ENCODE results near the gene WDR26. TPM values are rescaled to one million over a fixed set of nuclear protein-coding genes. Genes with fewer than 3 reads are reported as not detected.

WDR26 gene
- 17.2 and 35.8 TPM in 2 replicates for total RNA-seq

DNA sequence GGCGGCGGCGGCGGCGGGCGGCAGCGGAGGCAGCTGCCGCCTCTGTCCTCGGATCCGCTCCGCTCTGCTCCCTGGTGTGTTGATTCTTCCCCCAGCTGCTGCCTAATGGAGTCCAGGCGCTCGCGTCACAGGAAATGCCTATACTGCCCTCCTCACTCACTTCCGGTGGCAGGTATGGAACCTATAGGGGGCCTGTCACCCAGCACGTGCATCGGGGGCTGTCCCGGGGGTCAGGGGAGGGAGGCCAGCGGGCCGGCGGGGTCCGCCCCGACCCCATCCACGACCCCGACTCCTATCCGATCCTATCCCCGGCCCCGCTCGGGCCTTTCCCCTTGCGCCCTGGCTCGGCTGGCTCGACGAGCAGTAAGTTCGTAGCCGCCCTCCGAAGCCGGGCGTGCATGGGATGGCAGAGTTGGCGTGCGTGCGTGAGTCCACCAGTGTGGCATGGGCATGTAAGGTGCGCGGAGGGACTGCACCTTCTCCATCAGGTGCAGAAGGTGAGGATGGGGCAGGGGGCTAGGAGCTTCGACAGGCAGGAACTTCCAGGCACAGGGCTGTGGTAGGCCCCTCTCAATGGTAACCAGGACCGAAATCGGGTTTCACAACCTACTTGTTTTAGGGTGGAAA, at the start of gene WDR26:
Gene WDR26 (minus strand): TSS at position 107 of the 627 bp plus-strand sequence.

DNA sequence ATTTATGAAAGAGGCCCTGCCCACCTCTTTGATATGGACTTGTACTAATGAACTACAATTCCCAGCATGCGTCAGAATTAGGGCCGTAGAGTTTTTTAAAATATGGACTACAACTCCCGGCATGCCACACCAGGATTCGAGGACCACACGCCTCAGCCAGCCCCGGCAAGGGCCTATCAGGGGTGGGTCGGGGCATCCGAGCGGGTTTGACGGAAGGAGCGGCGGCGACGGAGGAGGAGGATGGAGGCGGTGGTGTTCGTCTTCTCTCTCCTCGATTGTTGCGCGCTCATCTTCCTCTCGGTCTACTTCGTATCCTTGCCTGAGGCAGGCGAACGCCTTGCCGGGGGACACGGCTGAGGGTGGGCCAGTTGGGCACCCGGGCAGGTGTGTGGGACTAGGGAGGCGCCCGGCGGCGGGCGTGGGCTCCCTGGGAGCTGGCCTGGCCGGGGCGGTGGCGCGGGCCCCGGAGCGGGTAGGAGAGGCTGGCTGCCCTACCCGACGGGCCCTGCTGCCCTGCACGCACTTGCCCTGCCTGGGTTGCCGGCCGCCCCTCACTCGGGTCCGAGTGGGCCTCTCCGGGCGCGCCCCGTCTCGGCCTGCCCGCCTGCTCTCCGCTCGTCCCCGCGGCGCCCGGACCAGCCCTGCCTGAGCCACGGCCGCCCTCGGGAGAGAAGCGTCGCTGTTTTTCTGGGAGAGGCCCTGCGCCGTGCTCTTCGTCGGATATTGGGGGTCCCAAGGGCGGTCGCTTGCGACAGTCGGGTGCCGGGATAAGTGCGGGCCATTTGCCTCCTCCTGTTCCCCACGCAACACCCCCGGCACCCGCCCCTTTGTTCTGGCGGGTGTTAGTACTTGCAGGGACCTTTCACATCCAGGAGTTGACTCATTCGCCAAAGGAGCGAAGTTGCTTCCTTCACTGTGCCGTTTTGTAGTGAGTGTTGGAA, 77.6 kb downstream of the WDR26 start, which contains the start of gene CNIH4:
Gene CNIH4 (plus strand): TSS at position 195 of the 941 bp plus-strand sequence. CDS start 46 bp downstream, at position 241.

Other genes starting within 250 kb of the WDR26 start
- gene NVL, start 104.6 kb downstream of the WDR26 start, total RNA-seq: 12.7 and 21.3 TPM in 2 replicates
- gene CNIH4, start 77.9 kb downstream of the WDR26 start, total RNA-seq: 91.3 and 111 TPM in 2 replicates
- gene CNIH3, start 181.5 kb upstream of the WDR26 start, total RNA-seq: 0.38 and 3.2 TPM in 2 replicates

All from hair follicular keratinocyte (primary cell).